Thyroid gland (tissue), 4 donors: ENCODE results near the gene ERCC6L2. TPM values are rescaled to one million over a fixed set of nuclear protein-coding genes. Genes with fewer than 3 reads are reported as not detected.

Source experiments
- DNase-seq, 2 donors: peaks; one replicate each; pipeline ENCODE4 v3.0.0-alpha.2; 2019
- H3K27ac ChIP-seq, 3 donors: fragments of 200-600 bp; sonication (generic); 1 replicate in 2 of 3; 2 replicates in 1 of 3; pipeline ENCODE4 v1.5.1; 2016 to 2019; ENCODE audit warnings: mild to moderate bottlenecking in 1 of 3, moderate library complexity in 1 of 3
- H3K27me3 ChIP-seq: fragments of 200-600 bp; sonication (generic); one replicate; pipeline ENCODE4 v1.5.1; 2019
- H3K36me3 ChIP-seq, 2 donors: fragments of 200-600 bp; sonication (generic); one replicate each; pipeline ENCODE4 v1.5.1; 2016 to 2019
- H3K4me1 ChIP-seq, 2 donors: fragments of 200-600 bp; sonication (generic); one replicate each; pipeline ENCODE4 v1.5.1; 2017 to 2019
- H3K4me3 ChIP-seq, 3 donors: fragments of 200-600 bp; sonication (generic); replicated peaks in 1 of 3; 1 replicate in 2 of 3; 2 replicates in 1 of 3; pipeline ENCODE4 v1.5.1; 2016; ENCODE audit warnings: mild to moderate bottlenecking in 1 of 3
- H3K9me3 ChIP-seq: fragments of 200-600 bp; sonication (generic); one replicate; pipeline ENCODE4 v1.5.1; 2017
- POLR2A ChIP-seq, 2 donors: fragments of 450-650 bp; IDR thresholded peaks; one replicate each; pipeline ENCODE4 v1.6.1; 2017; ENCODE audit warnings: antibody characterized with exemption in 2 of 2, mild to moderate bottlenecking in 2 of 2, moderate library complexity in 1 of 2
- whole genome bisulfite sequencing, 2 donors: methylation state at CpG; one replicate each; pipeline ENCODE4 v1.1.5; 2017; 5-methylcytosine and 5-hydroxymethylcytosine counted together
- intact Hi-C: fragments of 100-400 bp; cut with DNase I; formaldehyde crosslinking; loops from one replicate; pipeline ENCODE4 v1.15.1; 2023
- total RNA-seq, 4 donors: library from RNA; depleted of rRNA; stranded (reverse); fragments of >200 nt; gene quantifications; one replicate each; pipeline ENCODE4 v1.2.3, GENCODE V29; 2016
- TF ChIP-seq, protein P1 (sequence below), 6 experiments: fragments of 200-600 bp in 3 of 6; fragments of 450-650 bp in 3 of 6; sonication (generic) in 3 of 6; IDR thresholded peaks; one replicate each; pipeline ENCODE4 v1.5.1; 2016 to 2019; ENCODE audit warnings: antibody characterized with exemption in 6 of 6, mild to moderate bottlenecking in 2 of 6, inconsistent platforms in 1 of 6, moderate library complexity in 1 of 6

ERCC6L2 gene, protein sequence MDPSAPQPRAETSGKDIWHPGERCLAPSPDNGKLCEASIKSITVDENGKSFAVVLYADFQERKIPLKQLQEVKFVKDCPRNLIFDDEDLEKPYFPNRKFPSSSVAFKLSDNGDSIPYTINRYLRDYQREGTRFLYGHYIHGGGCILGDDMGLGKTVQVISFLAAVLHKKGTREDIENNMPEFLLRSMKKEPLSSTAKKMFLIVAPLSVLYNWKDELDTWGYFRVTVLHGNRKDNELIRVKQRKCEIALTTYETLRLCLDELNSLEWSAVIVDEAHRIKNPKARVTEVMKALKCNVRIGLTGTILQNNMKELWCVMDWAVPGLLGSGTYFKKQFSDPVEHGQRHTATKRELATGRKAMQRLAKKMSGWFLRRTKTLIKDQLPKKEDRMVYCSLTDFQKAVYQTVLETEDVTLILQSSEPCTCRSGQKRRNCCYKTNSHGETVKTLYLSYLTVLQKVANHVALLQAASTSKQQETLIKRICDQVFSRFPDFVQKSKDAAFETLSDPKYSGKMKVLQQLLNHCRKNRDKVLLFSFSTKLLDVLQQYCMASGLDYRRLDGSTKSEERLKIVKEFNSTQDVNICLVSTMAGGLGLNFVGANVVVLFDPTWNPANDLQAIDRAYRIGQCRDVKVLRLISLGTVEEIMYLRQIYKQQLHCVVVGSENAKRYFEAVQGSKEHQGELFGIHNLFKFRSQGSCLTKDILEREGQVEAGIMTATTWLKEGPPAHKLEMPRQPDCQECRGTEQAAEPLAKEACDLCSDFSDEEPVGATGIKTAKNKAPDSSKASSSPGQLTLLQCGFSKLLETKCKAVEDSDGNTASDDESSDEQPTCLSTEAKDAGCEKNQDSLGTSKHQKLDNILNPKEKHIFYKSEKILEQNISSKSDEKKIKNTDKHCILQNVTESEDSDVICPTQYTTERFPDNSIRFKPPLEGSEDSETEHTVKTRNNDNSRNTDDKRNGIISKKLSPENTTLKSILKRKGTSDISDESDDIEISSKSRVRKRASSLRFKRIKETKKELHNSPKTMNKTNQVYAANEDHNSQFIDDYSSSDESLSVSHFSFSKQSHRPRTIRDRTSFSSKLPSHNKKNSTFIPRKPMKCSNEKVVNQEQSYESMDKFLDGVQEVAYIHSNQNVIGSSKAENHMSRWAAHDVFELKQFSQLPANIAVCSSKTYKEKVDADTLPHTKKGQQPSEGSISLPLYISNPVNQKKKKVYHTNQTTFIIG (N-terminal part only)
- total RNA-seq = 100 to 1,000 TPM in 1 of 4 donors, 10 to 100 TPM in 3; 90.6 to 130 (median 95.3) TPM

DNA sequence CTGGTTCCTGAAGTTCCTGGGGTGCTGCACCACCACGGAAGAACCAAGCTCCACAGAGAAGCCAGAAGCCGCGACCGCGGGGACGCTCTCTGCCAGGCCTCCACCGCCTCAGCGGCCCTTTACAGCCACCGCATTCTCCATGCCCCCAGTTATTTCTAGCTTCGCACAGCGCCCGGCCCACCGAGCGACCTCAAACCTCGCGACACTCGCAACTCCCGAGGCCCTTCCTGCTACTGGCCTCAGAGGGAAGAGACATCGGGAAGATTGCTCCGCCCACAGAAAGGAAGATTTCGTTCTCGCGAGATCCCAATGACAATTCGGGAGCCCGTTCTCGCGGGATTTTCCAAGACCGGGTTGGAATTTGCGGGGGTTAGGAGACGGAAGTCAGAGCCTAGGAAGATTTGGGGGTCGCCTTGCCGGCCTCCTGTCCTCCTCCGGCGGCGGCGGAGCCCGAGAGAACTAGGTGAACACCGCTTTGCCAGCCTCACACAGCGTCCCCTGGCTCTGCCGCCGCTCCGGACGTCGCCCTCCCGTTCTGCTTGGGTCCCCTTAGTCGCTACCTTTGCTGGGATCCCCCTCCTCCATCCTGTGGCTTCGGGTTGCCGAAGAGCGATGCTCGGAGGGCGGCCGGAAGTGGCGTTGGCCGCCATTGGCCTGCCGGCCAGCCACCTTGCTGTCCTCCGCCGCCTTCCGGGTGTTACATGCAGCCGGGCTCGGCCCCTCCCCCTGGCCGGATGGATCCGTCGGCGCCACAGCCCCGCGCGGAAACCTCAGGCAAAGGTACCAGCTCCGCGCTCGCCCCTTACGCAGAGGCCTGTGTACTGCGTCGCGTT, at the start of gene ERCC6L2:
Gene ERCC6L2, plus strand, starts transcription at position 387 of the 833 bp plus-strand sequence. Its CDS starts 348 bp downstream, at position 735.
- Histone ChIP-seq H3K9me3 (no peaks in the 10 kb centered on the region), H3K36me3 (no peaks in the 10 kb centered on the region), H3K4me1 (peaks cover 11 to 19% of the 10 kb centered on the region in 2 donors), H3K27me3 (no peaks in the 10 kb centered on the region), H3K4me3 (peak within 1 kb of the TSS in 2 of 3 donors; percentile 66 to 79), H3K27ac (peak within 1 kb of the TSS; percentile 99 to 100 (median 100))
- TF ChIP-seq, protein P1, sequence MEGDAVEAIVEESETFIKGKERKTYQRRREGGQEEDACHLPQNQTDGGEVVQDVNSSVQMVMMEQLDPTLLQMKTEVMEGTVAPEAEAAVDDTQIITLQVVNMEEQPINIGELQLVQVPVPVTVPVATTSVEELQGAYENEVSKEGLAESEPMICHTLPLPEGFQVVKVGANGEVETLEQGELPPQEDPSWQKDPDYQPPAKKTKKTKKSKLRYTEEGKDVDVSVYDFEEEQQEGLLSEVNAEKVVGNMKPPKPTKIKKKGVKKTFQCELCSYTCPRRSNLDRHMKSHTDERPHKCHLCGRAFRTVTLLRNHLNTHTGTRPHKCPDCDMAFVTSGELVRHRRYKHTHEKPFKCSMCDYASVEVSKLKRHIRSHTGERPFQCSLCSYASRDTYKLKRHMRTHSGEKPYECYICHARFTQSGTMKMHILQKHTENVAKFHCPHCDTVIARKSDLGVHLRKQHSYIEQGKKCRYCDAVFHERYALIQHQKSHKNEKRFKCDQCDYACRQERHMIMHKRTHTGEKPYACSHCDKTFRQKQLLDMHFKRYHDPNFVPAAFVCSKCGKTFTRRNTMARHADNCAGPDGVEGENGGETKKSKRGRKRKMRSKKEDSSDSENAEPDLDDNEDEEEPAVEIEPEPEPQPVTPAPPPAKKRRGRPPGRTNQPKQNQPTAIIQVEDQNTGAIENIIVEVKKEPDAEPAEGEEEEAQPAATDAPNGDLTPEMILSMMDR (IDR thresholded peaks at IDR 0.05) = peak in 1 of 6 experiments; percentile 11
- peak in 1 of 2 donors; percentile 87 for TF ChIP-seq POLR2A (IDR thresholded peaks at IDR 0.05)
- intact Hi-C loops = loop anchor here (5.0 kb wide), 1 partner anchor 363 kb away; no protein-coding TSS in a partner anchor
- WGBS, 2 donors = 1% methylated on average over 30 to 43 of the region's 74 CpGs
- peak; percentile 95 for DNase-seq

DNA sequence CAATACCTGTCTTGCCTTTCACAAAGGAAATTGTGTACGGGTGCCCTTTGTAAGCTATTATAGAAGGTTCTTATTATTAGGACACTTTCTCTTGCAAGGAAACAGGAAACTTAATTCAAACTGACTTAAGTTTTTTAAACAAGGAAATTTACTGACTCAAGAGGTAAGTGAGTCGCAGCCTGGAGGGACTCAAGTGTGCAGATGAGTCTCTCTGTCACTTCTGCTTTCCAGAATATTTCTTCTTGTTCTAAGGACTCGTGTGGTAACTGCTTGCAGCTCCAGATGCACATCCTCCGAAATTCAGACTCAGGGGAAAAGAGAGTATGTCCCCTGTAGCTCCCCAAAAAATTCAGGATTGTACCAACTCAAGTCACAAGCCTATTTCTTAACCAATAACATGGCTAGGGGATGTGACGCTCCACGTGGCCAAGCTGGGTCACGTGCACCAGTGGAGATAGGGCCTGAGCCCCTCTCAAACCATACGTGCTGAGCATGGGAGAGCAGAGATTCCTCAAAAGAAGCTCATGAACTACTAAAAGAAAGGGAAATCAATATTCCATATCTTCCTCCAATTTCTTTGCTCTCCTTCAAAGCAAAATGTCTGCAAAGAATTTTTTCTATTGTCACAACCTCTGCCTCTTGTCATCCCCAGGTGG, 49.2 kb upstream of the ERCC6L2 start:
- no peaks in the 10 kb centered on the region for H3K27me3 ChIP-seq
- no peak overlapping the region for H3K4me3 ChIP-seq
- no peaks in the 10 kb centered on the region for H3K36me3 ChIP-seq
- 85 to 87% methylated on average over 8 of the region's 8 CpGs for WGBS, 2 donors
- no peak overlapping the region for H3K27ac ChIP-seq
- TF ChIP-seq POLR2A (IDR thresholded peaks at IDR 0.05) = no peak
- TF ChIP-seq, protein P1 (IDR thresholded peaks at IDR 0.05) = no peak
- DNase-seq = no peak
- no peaks in the 10 kb centered on the region for H3K9me3 ChIP-seq
- peaks cover 9 to 14% of the 10 kb centered on the region in 2 donors for H3K4me1 ChIP-seq
- intact Hi-C loops = no loop called here

DNA sequence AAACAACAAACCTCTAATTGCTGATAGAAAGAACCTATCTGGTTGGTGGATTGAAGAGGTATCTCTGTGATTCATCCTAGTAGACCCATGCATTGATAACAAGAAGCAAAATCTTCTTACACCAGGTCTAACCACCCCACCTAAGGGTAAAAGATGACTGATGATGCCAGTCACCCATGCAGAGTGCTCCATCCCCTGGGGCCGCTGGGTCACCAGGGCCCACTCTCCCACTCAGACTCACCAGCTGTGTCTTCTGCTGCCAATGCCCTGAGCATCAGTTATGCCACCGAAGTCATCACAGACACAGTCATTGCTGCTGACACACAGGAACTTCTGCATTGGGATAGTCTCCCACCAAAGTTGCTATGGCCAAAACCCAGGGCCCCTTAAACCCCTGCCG, 44.7 kb upstream of the ERCC6L2 start:
- H3K9me3 ChIP-seq = no peaks in the 10 kb centered on the region
- intact Hi-C loops = no loop called here
- no peaks in the 10 kb centered on the region for H3K27me3 ChIP-seq
- TF ChIP-seq POLR2A (IDR thresholded peaks at IDR 0.05) = no peak
- TF ChIP-seq, protein P1 (IDR thresholded peaks at IDR 0.05) = no peak
- H3K27ac ChIP-seq = no peak overlapping the region
- DNase-seq = no peak
- 98 to 100% methylated on average over 3 of the region's 3 CpGs for WGBS, 2 donors
- H3K4me1 ChIP-seq = no peaks in the 10 kb centered on the region
- no peaks in the 10 kb centered on the region for H3K36me3 ChIP-seq
- no peak overlapping the region for H3K4me3 ChIP-seq

DNA sequence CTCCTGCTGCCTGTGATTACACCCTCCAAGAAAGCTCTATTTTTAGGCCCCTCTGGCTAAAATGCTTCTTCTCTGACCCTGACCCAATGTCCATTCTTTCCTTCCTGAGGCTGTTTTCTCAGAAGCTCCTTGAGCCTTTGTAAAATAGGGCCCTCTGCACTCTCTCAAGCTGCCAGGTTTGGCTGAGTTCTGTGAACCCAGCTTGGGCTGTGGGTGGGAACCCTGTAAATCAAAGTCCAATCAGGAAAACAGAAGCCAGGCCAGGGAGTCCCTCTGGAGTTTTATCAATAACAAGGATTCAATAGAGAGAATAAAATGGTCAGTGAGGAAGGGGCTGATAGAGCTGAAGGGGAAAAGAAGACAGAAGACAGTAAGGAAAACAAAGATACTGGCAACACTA, 43.7 kb upstream of the ERCC6L2 start:
- no peaks in the 10 kb centered on the region for H3K9me3 ChIP-seq
- TF ChIP-seq POLR2A (IDR thresholded peaks at IDR 0.05) = no peak
- TF ChIP-seq, protein P1 (IDR thresholded peaks at IDR 0.05) = no peak

More for the DNA sequence above, 43.7 kb upstream of the ERCC6L2 start:
- H3K36me3 ChIP-seq = no peaks in the 10 kb centered on the region
- H3K4me3 ChIP-seq = no peak overlapping the region
- intact Hi-C loops = no loop called here
- H3K4me1 ChIP-seq = no peaks in the 10 kb centered on the region
- DNase-seq = no peak
- H3K27ac ChIP-seq = no peak overlapping the region
- H3K27me3 ChIP-seq = no peaks in the 10 kb centered on the region
